SK-N-SH (cell line): ENCODE data around the gene DLEC1.

ENCODE experiments used
- CTCF ChIP-seq: fragments of 200-600 bp; sonication (generic); IDR thresholded peaks from 2 replicates; pipeline ENCODE4 v1.6.1; 2017; ENCODE audit warnings: antibody characterized with exemption, mild to moderate bottlenecking, moderate library complexity
- IRF3 ChIP-seq: fragments of 150-350 bp; IDR thresholded peaks from 2 replicates; pipeline ENCODE4 v1.6.1; 2016; ENCODE audit warnings: mild to moderate bottlenecking, low read depth, low read length
- ZBTB33 ChIP-seq: IDR thresholded peaks from 2 replicates; pipeline ENCODE4 v1.4.0; 2012; ENCODE audit warnings: low read depth, borderline replicate concordance

- TF ChIP-seq ZBTB33 (no peak), IRF3 (no peak), CTCF (no peak)
Observed at GRCh38 chr3:38143511-38143910, 104.5 kb downstream of the DLEC1 start.
